LNCAP (cell line): ENCODE measurements around the gene DNALI1.

Experiments
- CTCF ChIP-seq: fragments of 450-650 bp; IDR thresholded peaks from 2 replicates; pipeline ENCODE4 v1.5.1; 2017; ENCODE audit warnings: mild to moderate bottlenecking

DNALI1 gene

GRCh38 chr1:37606481-37607263 lies 49.9 kb downstream of the DNALI1 start:
- no peak for TF ChIP-seq CTCF

DNA sequence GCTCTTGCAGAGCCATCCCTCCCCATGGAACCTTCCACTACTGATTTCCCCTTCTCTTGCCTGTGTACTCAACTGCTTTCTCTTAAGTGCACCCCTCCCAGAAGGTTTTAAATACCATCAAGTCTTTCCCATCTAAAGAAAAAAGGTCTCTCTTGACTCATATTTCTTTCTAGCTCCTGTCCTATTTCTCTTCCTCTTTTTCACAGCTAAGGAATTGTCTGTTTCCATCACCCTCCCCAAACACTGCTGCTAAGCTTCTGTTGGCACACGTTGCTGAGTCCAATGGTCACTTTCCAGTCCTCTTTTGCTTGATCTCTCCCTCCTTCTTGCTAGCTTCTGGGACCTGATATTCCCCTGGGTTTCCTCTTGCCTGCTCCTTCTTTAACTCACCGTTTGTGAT lies 52.3 kb downstream of the DNALI1 start:
- TF ChIP-seq CTCF: no peak

GRCh38 chr1:37609994-37610393 lies 53.3 kb downstream of the DNALI1 start:
- no peak for TF ChIP-seq CTCF

DNA sequence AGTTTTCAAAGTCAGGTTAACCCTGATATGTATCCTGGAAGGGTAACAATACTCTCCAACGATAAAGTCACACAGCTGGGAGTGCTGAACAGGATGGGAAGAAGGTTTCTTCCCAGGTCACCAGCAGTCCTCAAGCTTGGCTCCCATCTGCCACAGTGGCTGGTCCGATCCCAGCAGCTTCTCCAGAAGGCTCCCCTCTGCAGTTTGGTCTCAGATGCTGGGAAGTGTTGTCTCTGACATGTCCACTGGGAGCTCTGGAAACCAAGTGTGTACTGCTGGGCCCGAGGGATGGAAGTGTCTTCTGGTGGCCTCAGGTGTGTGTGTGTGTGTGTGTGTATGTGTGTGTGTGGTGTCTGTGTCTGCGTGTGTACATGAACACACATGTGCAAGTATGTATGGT lies 55.4 kb downstream of the DNALI1 start:
- TF ChIP-seq CTCF: no peak

DNA sequence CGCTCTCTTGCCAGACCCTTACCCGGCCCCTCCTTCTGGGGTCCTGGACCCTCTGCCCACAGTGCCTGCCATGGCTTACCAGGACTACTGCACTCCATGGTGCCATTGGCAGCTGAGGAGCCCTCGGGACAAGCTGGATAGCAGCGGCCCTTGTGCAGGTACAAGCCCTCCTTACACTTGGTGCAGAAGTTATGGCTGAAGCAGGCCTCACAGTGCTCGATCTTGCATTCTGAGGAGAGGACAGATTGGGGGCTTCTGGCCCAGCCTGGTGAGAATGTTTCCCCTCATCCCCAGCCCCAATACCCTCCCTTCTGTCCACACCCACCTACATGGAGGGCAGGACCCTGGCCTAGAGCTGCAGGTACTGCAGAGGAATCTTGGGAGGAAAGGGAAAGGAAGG lies 57.4 kb downstream of the DNALI1 start:
- TF ChIP-seq CTCF: no peak

DNA sequence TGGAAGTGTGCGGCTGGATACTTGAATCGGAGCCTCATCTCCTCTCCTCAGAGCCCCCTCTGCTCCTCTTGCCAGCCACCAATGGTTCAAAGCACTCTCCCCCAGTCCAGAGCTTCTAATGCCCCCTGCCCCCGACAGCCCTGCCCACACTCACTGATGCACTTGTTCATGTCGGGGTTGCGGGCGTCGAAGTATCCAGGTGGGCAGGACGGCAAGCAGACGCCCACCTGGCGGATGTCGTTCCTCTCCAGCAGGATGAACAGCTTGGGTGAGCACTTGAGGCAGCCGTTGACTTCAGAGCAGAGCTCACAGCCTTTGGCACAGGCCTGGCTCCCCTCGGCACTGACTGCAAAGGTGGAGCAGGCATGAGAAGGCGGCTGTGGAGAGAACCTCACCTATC lies 59.6 kb downstream of the DNALI1 start:
- TF ChIP-seq CTCF: no peak
